HG03354 (cell line): ENCODE measurements around the gene MAD1L1.
"Not testable (repeated sequence)": the region's sequence is repeated elsewhere in the genome, so short reads cannot be mapped to it uniquely, and the experiment has no call there.

Source experiments
- ATAC-seq: cut with Tn5 transposase; IDR thresholded peaks from one replicate; pipeline ENCODE4 v1.9.1; 2021; ENCODE audit warnings: mild to moderate bottlenecking; ENCODE audit not compliant: unreplicated experiment, poor library complexity, severe bottlenecking

Gene MAD1L1

DNA sequence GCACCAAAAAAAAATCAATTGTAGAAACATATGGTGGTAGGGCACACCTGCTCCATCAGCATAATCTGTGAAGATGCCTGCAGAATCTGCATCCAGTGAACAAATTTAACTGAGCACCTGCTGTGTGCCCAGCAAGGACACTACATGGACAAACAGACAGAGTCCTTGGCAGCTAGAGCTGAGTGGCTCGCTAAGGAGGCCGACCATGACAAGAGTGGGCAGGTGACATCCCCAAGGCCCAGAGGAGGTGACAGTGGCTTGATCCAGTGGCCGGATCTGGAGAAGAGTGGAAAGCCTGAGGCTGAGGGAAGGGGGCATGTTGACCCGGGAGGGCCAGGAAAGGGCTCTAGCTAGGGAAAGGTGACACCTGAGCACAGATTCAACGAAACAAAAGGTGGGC is 68.1 kb downstream of the MAD1L1 start:
- ATAC-seq = no peak

DNA sequence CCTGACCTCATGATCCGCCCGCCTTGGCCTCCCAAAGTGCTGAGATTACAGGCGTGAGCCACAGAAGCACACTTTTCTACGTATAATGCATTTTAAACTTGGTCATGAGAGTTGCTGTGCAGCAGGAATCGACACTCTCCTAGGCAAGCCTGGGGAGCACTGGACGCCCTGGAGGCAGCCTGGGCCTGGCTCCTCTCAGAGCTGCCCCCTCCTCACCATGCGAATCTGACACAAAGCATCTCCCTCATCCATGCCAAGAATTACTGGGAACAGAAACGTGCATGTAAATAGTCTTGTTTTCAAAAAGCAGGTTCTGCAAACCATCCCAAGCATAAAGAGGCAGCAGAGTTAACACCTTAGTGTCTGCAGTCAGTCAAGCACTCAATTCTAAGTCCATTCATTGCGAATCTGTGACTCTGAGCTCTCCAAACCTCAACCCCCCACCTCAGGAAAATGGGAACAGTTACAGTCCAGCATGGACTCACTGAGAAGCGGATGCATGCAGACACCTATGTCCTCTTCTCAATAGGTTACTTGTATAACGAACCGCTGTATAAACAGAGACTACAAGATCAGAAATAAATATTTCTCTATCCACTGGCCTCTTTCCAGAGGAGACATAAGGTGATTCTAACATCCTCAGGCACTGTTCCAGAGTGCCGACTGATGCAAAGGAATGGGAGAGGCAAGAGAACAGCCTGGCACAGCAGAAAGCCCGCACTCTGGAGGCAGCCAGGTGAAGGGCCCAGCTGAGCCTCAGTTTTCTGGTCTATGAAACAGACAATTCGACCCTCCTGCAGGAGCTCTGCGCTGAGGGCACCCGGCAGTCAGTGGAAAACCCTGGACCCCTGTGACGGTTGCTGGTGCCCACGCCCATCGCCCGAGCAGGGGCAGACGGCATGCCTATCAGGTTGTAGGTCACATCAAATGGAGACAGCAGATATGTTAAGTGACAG is 68.9 kb downstream of the MAD1L1 start:
- ATAC-seq = no peak

DNA sequence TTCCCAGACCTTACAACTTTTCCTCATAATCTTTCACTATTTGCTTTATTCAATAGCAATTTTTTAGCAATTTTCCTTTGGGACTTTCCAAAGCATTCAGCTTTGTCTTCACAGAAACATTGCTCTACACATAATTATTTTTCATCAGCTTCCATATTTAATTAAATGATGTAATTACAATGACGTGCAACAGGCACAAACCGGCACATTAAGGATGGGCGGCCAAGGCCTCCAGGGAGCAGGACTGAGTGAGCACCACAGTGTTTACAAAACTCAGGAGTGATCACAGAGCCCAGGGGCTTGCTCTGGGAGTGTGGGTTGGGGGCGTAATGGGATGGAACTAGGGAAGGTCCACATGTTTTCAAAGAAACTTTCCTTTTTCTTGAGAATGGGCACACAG is 69.8 kb downstream of the MAD1L1 start:
- ATAC-seq = no peak

DNA sequence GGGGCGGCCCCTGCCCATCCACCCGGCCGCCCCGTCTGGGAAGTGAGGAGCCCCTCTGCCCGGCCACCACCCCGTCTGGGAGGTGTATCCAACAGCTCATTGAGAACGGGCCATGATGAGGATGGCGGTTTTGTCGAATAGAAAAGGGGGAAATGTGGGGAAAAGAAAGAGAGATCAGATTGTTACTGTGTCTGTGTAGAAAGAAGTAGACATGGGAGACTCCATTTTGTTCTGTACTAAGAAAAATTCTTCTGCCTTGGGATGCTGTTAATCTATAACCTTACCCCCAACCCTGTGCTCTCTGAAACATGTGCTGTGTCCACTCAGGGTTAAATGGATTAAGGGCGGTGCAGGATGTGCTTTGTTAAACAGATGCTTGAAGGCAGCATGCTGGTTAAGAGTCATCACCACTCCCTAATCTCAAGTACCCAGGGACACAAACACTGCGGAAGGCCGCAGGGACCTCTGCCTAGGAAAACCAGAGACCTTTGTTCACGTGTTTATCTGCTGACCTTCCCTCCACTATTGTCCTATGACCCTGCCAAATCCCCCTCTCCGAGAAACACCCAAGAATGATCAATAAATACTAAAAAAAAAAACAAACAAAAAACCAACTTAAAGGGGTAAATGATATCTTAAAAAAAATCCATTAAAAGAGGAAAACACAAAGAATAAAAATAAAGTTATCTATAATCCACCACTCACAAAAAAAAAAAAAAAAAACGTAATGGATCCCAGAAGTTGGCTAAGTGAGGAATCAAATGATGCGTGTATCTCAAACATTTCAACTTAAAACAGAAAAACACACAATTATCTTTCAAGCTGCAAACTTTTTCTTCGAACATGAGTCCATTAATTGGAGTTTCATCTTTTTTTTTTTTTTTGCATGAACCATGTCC is 70.5 kb downstream of the MAD1L1 start:
- ATAC-seq = not testable (repeated sequence)

DNA sequence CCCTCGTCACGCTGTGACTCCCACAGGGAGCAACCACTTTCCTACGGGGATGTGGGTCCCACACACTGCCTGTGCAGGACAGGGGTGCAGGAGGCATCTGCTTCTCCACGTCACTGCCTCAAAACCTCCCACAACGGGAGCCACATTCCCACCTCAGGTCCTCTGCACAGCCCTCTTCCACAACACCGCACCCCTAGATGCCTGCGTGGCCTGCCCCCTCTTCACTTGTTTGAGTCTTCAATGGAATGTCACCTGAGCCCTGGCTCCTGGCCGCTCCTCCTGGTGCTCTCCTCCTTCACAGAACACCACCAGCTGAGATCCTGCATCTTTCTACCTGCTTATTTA is 73.6 kb downstream of the MAD1L1 start:
- ATAC-seq = no peak

DNA sequence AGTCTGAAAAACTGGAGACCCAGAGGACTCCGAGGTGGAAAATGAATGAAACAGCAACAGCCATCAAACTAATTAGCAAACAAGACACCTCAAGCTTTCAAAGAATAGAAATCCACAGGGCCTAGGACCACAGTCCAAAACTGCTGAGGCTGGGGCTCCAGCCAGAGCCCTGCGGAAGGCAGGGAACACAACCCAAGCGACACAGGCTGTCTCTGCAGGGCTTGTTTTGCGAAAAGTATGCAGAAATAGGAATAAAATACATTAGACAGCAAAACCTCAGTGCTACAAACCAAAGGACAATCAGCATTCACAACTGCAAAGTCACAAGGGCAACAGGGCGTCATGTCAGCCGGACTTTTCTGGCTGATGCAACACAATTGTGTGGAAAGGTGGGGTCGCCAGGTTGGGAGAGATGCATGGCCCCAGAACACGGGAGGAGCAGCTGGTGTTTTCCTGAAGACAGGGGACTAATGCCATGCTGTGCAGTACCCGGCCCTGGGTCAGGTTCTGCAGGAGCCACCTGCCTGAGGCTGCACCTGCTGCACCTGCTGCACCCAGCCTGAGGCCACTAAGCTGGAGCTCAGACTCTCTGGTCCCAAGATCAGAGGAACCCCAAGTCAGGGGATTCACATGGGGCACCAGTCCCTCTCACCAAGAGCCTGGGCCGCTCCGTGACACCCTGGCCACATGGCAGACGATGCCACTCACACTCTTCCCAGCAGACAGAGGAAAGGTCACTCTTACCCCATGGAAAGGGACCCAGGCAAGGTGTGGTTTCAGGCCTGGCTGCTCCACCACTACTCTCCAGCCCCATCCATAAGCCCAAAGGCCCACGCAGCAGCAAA is 74.2 kb downstream of the MAD1L1 start:
- ATAC-seq = no peak

DNA sequence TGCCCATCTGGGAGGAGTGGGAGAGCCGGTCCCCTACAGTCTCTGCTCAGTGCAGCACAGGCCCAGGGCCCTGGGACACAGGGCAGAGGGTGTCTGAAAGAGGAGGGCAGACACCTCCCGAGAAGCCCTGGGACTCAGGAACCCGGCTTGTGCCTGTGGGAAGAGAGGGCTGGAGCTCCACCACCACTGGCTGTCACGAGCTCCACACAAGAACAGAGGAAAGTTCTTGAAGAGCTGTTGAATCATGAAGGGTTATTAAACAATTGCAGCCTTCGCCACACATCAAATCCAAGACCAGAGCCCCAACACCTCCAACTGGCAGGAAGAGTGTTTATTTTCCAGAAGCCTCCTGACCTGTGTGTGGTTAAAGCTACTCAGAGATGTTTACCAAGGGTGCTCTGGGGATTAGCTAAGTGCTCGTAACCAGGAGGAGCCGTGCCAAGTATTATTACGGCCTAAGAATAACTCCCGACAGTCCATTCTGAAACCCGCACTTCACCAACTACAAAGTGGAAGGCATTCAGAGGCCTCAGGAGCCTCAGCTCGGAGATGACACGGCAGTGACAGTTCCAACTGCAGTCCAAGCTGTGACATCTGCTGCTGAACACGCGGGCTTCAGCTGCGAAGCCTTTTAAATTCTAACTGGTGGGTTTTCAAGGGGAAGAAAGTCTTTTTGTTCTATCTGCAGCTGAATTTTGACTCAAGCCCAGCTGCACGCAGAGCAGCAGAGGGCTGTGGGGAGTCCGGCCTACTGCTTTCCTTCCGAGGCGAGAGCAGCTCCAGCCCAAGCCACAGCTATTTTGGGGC is 75.1 kb downstream of the MAD1L1 start:
- no peak for ATAC-seq

DNA sequence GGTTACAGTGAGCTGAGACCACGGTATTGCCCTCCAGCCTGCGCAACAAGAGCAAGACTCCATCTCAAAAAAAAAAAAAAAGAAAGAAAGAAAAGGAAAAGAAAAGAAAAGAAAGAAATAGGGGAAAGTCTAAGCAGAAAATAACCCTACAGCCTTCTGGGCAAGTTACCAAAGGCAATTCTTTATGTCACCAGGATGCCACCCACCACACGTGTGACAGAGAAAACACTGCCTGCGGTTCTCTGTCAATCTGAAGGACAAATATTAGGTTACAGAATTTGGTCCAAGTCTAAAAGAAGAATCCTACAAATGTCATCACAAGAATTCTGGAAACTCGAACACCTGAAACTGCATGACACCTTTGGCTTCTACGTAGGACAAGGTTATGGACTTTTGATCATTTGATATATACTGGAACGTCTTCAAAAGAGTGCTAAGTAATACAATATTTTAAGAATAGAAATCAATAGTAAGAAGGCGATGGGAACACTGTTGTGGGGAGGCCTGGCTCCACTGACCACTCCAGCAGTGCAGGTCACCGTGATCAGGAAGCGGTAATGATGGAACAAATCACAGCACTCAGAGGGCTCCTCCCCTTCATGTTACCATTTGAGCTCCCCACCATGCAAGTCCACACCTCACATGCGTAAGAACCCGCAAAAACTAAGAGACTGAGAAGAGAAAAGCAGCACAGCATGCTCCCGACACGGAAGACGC is 75.8 kb downstream of the MAD1L1 start:
- no peak for ATAC-seq

DNA sequence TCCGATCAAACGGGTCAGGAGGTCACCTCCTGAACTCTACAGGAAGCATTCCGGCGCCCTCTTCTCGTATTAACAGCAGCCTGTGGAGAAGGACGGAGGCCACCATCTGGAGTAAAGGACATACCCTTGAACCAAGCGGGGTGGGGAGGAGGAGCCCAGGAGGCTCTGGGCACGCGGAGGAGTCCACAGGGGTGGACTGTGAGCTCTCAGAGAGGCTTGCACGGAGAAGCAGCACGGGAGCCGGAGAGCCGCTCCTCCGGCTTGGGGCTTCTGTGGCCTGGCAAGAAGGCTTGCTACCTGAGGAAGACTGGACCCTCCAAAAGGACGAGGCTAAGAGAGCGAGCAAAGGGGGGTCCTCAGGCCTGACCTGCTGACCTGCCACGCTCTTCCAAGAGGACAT is 77.9 kb downstream of the MAD1L1 start:
- no peak for ATAC-seq

DNA sequence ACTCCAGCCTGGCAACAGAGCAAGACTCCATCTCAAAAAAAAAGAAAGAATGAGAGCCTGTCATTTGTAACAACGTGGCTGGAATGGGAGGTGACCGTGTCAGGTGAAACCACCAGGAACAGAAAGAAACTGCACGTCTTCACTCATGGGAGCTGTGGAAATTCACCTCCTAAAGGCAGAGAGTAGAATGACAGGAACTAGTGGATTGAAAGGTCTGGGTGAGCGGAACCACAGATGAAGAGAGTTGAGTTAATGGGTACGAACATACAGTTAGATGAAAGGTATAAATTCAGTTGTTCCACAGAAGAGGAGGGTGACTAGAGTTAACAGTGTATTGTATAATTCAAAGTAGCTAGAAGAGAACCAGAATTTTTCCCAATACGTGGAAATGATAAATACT is 78.6 kb downstream of the MAD1L1 start:
- no peak for ATAC-seq

DNA sequence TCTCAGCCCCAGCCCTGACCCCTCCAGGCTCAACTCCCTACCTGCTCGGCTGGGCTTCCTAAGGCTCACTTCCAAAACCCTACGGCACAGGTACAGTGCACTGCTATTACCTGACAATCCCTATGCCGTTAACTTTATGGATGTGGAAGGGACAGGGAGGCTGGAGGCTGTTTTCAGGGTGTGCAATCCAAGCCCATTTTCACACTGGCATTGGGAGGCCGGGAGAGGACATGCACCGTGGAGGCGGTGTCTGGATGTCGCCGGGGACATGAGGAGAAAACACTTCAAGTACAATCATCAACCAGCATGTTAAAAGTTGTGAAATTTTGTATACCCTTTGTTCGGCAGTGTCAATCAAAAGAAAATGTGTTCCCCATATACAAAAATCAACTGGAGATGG is 80.1 kb downstream of the MAD1L1 start:
- no peak for ATAC-seq

DNA sequence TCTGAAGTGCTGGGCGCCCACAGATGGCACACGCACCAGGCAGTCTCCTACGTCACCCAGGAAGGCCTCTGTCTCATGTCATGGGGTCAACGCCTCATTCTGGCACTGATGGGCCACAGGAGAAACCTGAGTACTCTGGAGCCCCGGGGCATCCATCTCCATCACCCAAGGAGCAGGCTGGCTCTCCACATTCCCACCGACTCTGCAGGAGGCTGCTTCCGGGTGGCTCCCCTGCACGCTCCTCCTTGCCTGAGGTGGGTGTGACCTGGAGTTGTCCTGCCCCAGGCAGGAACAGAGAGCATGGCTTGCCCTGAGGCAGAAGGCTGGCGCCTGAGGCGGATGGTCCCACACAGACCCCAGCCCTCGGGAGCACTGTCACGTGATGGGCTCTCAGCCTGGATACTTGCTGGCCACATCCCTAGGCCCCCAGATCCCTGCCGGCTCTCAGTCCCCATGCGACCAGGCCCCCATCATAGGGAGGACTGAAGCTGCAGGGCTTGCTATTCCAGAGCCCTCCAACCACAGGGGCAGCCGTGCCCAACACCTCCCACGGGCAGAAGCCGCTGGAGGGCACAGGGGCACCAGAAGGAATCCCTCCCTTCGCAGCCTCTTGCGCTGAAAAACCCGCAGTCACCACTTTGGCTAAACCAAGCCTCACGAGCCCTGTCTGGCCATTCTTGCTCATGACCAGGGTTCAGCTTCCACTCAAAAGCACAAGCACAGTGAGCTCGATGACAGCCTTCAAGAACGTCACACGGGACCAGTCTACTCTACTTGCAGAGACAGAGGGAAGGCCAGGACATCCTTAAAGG is 80.7 kb downstream of the MAD1L1 start:
- no peak for ATAC-seq

DNA sequence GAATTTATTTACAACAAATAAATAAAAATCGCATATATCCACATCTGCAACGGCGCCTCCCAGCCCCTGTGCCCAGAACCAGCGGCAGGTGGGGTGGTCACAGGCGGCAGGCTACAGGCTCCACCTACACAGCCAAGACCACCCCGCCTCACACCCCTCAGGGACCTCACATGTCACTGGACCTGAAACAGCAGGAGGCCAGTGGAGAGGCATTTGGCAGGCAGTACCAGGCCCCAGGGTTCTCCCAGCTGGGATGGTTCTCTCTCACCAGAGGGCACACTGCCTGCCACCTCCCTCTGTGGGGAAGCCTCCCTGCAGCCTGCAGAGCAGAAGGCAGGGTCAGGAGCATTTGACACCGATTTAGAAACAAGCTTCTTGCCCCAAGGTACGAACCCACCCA is 81.5 kb downstream of the MAD1L1 start:
- no peak for ATAC-seq

DNA sequence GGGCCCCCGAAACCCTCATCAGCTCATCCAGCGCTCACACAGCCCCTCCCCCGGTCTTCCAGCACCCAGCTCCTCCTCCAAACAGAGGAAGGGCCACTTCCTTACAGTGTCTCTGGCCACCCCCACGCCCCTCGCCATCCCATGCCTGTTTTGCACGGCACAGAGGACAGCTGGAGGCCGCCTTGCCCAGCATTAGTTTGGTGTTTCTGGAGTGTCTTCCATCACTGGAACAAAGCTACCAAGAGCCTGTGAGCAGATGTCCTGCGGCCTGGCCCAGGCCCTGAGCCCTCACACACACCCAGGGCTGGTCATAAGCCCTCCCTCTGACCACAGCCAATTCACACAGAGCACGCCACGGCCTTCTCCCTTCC is 82.3 kb downstream of the MAD1L1 start:
- ATAC-seq = no peak

DNA sequence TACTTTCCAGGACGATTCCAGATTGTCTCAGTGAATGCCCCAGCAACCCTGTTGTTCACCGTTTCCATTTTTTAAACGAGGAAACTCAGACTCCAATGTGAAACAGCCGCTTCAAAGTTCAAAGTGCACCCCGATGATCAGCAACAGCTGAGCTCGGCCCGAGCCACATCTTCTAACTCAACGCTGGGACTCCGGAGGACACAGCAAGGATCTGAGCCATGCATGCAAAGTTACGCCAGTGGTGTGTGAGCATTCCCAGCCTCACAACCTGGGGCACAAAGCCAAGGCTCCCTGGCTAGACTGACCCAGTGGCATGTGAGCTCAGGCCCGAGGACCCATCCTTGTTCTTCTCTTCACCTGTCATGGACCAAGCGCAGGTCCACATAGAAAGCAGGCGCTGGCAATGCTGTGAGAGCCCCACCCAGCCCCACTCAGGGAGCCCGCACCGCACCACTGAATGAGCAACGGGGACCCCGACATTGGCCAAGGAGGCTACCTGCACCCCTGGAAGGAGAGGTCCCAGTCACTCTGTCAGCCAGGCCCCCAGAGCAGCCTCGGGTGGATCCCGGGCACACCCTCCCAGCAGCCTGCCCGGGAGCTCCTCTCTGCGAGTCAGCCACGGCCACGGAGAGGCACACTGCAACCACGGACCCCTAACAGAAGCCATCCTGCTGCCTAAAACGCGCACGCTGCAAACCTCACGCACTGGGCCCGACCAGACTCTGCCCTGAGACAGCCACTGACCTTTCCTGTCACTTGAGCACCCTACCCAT is 82.9 kb downstream of the MAD1L1 start:
- ATAC-seq = no peak

DNA sequence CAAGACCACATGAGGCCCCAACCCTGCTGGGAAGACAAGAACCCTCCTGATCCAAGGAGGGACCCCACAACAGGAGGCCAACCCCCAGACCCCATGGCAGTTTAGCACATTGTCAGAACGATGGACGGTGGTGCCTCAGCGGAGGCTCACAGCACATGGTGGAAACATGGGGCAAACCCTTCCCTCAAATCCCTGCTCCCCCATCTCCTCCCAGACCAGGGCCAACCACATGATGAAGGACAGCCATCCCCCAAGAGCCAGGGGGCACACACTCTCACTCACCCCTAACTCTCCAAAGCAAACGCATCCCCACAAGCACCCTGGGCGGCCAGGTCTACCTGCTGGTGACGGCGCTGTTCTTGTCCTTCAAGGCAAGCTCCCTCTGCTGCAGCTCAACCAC is 83.9 kb downstream of the MAD1L1 start:
- no peak for ATAC-seq

DNA sequence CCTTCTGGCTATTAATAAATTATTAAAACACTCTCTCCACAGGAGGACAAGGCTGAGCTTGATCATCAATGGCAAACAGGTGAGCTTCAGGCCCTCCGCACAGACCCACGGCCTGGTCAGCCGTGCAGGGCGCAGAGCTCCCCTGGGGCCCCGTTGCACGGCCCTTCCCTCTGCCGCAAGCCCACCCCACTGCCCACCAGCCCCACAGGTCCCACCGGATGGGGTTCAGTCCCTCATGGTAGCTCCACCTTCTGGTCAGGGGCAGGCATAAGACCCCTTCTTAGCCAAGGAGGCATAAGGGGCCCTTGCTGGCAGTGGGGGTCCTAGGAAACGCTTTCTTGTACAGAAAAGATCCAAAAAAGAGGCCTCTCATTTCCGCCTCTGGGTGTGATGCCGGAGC is 84.6 kb downstream of the MAD1L1 start:
- ATAC-seq = no peak
